Epithelial cell of umbilical artery (primary cell): ENCODE data around the gene OR2F2. TPM values are rescaled to one million over a fixed set of nuclear protein-coding genes. Genes with fewer than 3 reads are reported as not detected.

Experiments used
- total RNA-seq: library from RNA; depleted of rRNA; stranded (reverse); fragments of >200 nt; gene quantifications from 2 replicates; pipeline ENCODE4 v1.2.3, GENCODE V29; 2014

OR2F2 gene, protein sequence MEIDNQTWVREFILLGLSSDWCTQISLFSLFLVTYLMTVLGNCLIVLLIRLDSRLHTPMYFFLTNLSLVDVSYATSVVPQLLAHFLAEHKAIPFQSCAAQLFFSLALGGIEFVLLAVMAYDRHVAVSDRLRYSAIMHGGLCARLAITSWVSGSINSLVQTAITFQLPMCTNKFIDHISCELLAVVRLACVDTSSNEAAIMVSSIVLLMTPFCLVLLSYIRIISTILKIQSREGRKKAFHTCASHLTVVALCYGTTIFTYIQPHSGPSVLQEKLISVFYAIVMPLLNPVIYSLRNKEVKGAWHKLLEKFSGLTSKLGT
- total RNA-seq = not detected in 2 replicates

DNA sequence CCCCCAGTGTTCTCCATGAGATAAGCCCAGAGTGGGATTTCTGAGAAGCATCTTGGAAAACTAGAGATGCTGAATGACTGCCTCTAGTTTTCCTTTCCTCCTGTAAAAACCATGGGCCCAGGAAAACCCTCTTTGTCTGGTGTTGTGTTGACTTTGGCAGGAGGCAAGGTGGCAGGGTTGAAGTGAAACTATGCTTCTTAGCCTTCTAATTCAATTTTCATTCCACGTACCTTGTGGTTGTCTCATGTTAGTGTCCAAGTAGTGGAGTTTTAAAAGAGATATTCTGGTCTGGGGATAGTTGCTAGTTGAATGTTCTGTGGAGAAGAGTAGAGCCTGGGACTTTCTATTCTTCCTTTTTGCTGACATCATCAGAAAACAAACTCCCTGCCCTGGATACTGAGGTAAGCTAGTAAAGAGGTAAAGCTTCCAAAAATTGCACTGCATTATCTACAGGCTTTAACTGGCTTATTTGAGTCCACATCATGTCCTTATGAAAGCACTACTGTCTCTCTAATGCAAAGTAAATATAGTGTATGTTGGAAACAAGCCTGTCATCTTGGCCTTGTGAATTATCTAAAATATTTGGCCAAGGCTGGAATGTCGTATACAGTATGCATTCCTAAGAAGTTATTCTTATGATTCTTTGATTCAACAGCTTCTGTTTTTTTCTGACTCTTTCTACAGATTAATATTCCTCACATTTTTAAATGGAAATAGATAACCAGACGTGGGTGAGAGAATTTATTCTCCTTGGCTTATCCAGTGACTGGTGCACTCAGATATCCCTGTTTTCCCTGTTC, at the start of gene OR2F2:
OR2F2 (plus strand) TSS at position 708 of the 800 bp plus-strand sequence; CDS start at position 708, 0 bp downstream.

DNA sequence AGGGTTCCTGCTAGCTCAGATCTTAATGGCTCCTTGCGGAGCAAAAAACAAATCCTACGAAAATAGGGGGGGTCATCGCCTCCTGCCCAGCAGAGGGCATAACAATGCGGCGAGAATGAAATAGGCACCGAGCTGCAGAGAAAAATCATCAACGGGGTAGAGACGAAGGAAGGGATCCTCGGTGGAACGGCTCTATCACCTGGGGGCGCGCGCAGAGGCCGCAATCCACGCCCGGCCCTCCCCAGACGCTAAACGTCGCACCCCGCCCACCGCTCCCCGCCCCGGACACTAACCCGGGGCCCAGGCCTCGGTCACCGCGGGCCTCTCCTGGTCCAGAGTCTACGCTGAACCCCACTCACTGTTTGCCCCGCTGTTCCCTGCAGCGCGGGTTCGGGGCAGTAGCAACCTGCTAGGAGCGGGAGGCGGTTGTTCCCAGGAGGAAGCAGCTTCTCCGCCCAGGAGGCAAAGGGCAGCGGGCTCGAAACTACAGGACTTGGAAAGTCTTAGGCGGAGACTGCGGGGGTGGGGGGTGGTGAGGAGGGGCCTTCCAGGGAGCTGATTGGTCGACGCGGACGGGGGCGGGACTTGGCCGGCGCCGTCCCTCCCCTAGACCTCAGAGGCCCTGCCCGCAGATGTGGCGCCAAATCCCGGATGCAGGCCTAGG, 33.2 kb upstream of the OR2F2 start, which contains the start of gene TCAF1:
TCAF1 (minus strand) TSS at position 509 of the 664 bp plus-strand sequence. CDS start 25,568 bp downstream, outside the sequence.

DNA sequence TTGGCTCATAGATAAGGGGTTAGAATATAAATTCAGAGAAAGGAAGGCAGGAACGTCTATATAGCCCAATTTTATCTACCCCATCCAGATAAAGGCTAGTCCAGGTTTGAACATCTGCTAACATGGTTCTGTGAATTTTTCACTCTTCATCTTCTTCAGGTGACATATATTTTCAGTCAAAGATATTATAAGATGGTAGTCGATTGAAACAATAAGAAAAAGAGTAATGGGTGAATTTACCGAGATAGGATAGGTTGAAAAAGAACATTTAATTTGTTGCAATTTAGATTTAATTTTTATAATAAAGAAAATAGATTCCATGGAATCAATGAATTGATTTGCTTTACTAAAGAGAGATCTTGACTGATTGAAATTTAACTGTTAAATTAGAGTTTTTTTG, 19.5 kb downstream of the OR2F2 start, which contains the start of gene OR2F1:
OR2F1 (plus strand) TSS at position 301 of the 400 bp plus-strand sequence. CDS start 5,127 bp downstream, outside the sequence.

Other genes with a start within 250 kb of the OR2F2 start
- gene CTAGE6, start 177.5 kb upstream of the OR2F2 start, total RNA-seq = under 0.01 and 0.46 TPM in 2 replicates
- gene TCAF1, start 33.1 kb upstream of the OR2F2 start, total RNA-seq = 34.8 and 43.9 TPM in 2 replicates
- gene OR2F1, start 19.6 kb downstream of the OR2F2 start, total RNA-seq = not detected in 2 replicates
- gene OR6B1, start 65.1 kb downstream of the OR2F2 start, total RNA-seq = not detected in 2 replicates
- gene OR2A5, start 113.7 kb downstream of the OR2F2 start, total RNA-seq = not detected in 2 replicates
- gene OR2A25, start 134.6 kb downstream of the OR2F2 start, total RNA-seq = not detected in 2 replicates
- gene OR2A12, start 151.0 kb downstream of the OR2F2 start, total RNA-seq = not detected in 2 replicates
- not detected in 2 replicates for gene OR2A2, start 174.3 kb downstream of the OR2F2 start, total RNA-seq
- gene OR2A14, start 187.9 kb downstream of the OR2F2 start, total RNA-seq = not detected in 2 replicates
- gene CTAGE4, start 248.2 kb downstream of the OR2F2 start, total RNA-seq = 0.30 TPM in 1 of 2 replicates, not detected in the other